DND-41 (cell line): ENCODE measurements around the gene ENAH.

Experiments used
- CTCF ChIP-seq: IDR thresholded peaks from 2 replicates; pipeline ENCODE4 v1.5.1; 2012; ENCODE audit warnings: borderline replicate concordance, low read length, moderate library complexity, mild to moderate bottlenecking; ENCODE audit not compliant: poor library complexity, severe bottlenecking; ENCODE audit errors: extremely low read depth
- EZH2 ChIP-seq: IDR thresholded peaks from 3 replicates; pipeline ENCODE4 v1.6.1; 2012; ENCODE audit warnings: borderline replicate concordance, low read depth, mild to moderate bottlenecking, moderate library complexity, low read length, inconsistent platforms; ENCODE audit not compliant: severe bottlenecking

DNA sequence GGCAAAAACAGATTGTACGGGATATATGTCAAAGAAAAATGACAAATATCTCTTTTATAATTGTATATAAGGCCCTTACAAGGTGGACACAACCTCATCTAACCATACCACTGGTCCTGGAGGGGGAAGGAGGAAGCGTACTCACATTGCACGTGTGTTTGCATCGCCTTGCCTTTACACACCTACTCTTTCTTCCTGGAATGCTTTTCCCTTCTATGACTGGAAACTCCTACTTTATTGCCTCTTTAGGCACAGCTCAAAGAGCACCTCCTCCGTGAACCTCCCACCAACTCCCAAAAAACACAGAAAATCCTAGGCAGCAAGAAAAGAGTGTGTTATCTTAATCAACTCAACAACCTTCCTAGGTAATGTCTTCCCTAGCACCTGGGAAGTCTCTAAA lies 125.3 kb downstream of the ENAH start:
- TF ChIP-seq CTCF (no peak), EZH2 (no peak)
